GM23338 (cell line): ENCODE data around the gene RPS6KA1. TPM values are rescaled to one million over a fixed set of nuclear protein-coding genes. Genes with fewer than 3 reads are reported as not detected.

Source experiments
- ATAC-seq: fragments of 200-7000 bp; cut with Tn5 transposase; 3 replicates; pipeline ENCODE4 v1.9.1; 2020
- DNase-seq: peaks from one replicate; pipeline ENCODE4 v3.0.0-alpha.2; 2015; ENCODE audit warnings: low spot score
- H2AFZ ChIP-seq: fragments of 200-600 bp; sonication (generic); 2 replicates; pipeline ENCODE4 v1.8.0; 2016; ENCODE audit warnings: antibody characterized with exemption, mild to moderate bottlenecking, moderate library complexity
- H3F3A ChIP-seq: fragments of 200-600 bp; sonication (generic); replicated peaks from 2 replicates; pipeline ENCODE4 v1.8.0; 2017; ENCODE audit warnings: antibody characterized with exemption, mixed run types, low read depth
- H3K27ac ChIP-seq: fragments of 200-600 bp; sonication (generic); 2 replicates; pipeline ENCODE4 v1.6.1; 2016; ENCODE audit warnings: low read depth
- H3K27me3 ChIP-seq: fragments of 200-600 bp; sonication (generic); 2 replicates; pipeline ENCODE4 v1.8.0; 2016; ENCODE audit warnings: mild to moderate bottlenecking, mixed run types, moderate library complexity; ENCODE audit not compliant: insufficient read depth
- H3K36me3 ChIP-seq: fragments of 200-600 bp; sonication (generic); 2 replicates; pipeline ENCODE4 v1.8.0; 2016; ENCODE audit warnings: mild to moderate bottlenecking; ENCODE audit not compliant: insufficient read depth
- H3K4me1 ChIP-seq: fragments of 200-600 bp; sonication (generic); 2 replicates; pipeline ENCODE4 v1.8.0; 2016; ENCODE audit warnings: mild to moderate bottlenecking, moderate library complexity; ENCODE audit not compliant: insufficient read depth
- H3K4me2 ChIP-seq: fragments of 200-600 bp; sonication (generic); 2 replicates; pipeline ENCODE4 v1.7.1; 2017; ENCODE audit warnings: mixed run types
- H3K4me3 ChIP-seq: fragments of 200-600 bp; sonication (generic); 2 replicates; pipeline ENCODE4 v1.6.1; 2016; ENCODE audit warnings: mixed run types
- H3K79me2 ChIP-seq: fragments of 200-600 bp; sonication (generic); replicated peaks from 2 replicates; pipeline ENCODE4 v1.8.0; 2017; ENCODE audit warnings: mild to moderate bottlenecking; ENCODE audit not compliant: insufficient read depth
- H3K9me2 ChIP-seq: fragments of 200-600 bp; sonication (generic); 2 replicates; pipeline ENCODE4 v1.8.0; 2017; ENCODE audit not compliant: insufficient read depth
- H4K20me1 ChIP-seq: fragments of 200-600 bp; sonication (generic); replicated peaks from 2 replicates; pipeline ENCODE4 v1.8.0; 2017; ENCODE audit warnings: mild to moderate bottlenecking; ENCODE audit not compliant: insufficient read depth
- H3K27ac Mint-ChIP-seq: 2 replicates; pipeline ENCODE4 v1.8.0; 2020; ENCODE audit warnings: inconsistent platforms, mild to moderate bottlenecking, moderate library complexity, mixed read lengths
- H3K27me3 Mint-ChIP-seq: 3 replicates; pipeline ENCODE4 v1.8.0; 2022; ENCODE audit warnings: low read depth, mild to moderate bottlenecking, moderate library complexity, mixed read lengths, inconsistent platforms; ENCODE audit not compliant: insufficient read depth, poor library complexity
- H3K36me3 Mint-ChIP-seq: 3 replicates; pipeline ENCODE4 v1.8.0; 2021; ENCODE audit warnings: low read depth, mild to moderate bottlenecking, inconsistent platforms, moderate library complexity, mixed read lengths
- H3K4me1 Mint-ChIP-seq: 3 replicates; pipeline ENCODE4 v1.8.0; 2020; ENCODE audit warnings: mild to moderate bottlenecking, inconsistent platforms, mixed read lengths
- H3K4me3 Mint-ChIP-seq: 3 replicates; pipeline ENCODE4 v1.8.0; 2021; ENCODE audit warnings: moderate library complexity, mild to moderate bottlenecking, inconsistent platforms, mixed read lengths
- H3K9me3 Mint-ChIP-seq: 3 replicates; pipeline ENCODE4 v1.8.0; 2020; ENCODE audit warnings: moderate library complexity, mild to moderate bottlenecking, inconsistent platforms, mixed read lengths
- CREB1 ChIP-seq: fragments of 250-450 bp; sonication (Bioruptor Pico); IDR thresholded peaks from 2 replicates; pipeline ENCODE4 v1.5.0; 2020; ENCODE audit warnings: low read depth, mild to moderate bottlenecking, moderate library complexity
- EZH2 ChIP-seq: fragments of 200-600 bp; sonication (generic); IDR thresholded peaks from one replicate; pipeline ENCODE4 v1.8.0; 2017; ENCODE audit warnings: antibody characterized with exemption, mild to moderate bottlenecking, low read depth; ENCODE audit not compliant: unreplicated experiment
- JUNB ChIP-seq: IDR thresholded peaks from one replicate; pipeline ENCODE4 v1.6.1; 2016; ENCODE audit warnings: antibody characterized with exemption; ENCODE audit not compliant: unreplicated experiment
- NANOG ChIP-seq: IDR thresholded peaks from 2 replicates; pipeline ENCODE4 v1.6.1; 2016; ENCODE audit warnings: antibody characterized with exemption, borderline replicate concordance
- ZNF114 ChIP-seq: fragments of 250-450 bp; sonication (Bioruptor Pico); IDR thresholded peaks from 2 replicates; pipeline ENCODE4 v1.5.0; 2020; ENCODE audit warnings: mild to moderate bottlenecking, moderate library complexity
- ZNF331 ChIP-seq: fragments of 250-450 bp; sonication (Bioruptor Pico); IDR thresholded peaks from 2 replicates; pipeline ENCODE4 v1.5.0; 2020; ENCODE audit warnings: low read depth, mild to moderate bottlenecking, moderate library complexity
- polyA plus RNA-seq: library from polyadenylated mRNA; unstranded; fragments of >200 nt; fragmentation: Nextera tagmentation; extraction: Ambion mirVana; gene quantifications from 2 replicates; pipeline ENCODE4 v1.2.1, GENCODE V29; 2016
- total RNA-seq: library from RNA; depleted of rRNA; stranded (reverse); fragments of >200 nt; shearing (Covaris generic); gene quantifications from 2 replicates; pipeline ENCODE4 v1.2.3, GENCODE V29; 2014
- TF ChIP-seq, protein P1 (sequence below), 2 experiments: fragments of 200-600 bp in 1 of 2; sonication (generic) in 1 of 2; conservative IDR thresholded peaks; 2 replicates each; pipeline versions ENCODE4 v1.5.1 to v1.6.1; 2016 to 2017; ENCODE audit warnings: antibody characterized with exemption in 2 of 2, low read depth in 2 of 2, mild to moderate bottlenecking in 2 of 2, moderate library complexity in 1 of 2
- TF ChIP-seq, protein P2 (sequence below): IDR thresholded peaks from one replicate; pipeline ENCODE4 v1.6.1; 2018; ENCODE audit warnings: antibody characterized with exemption; ENCODE audit not compliant: unreplicated experiment

RPS6KA1 gene
- total and polyA plus RNA-seq, 2 experiments from 2014 or later, result 28.3 to 68.6 TPM

- H2AFZ ChIP-seq, result no peak overlapping the region
- no peaks in the 10 kb centered on the region for H3K27me3 ChIP-seq
- Mint-ChIP-seq H3K27me3 (peaks cover 13% of the 10 kb centered on the region), H3K36me3 (no peaks in the 10 kb centered on the region), H3K4me1 (peaks cover 8% of the 10 kb centered on the region; the same call in 2 of the 3 replicates), H3K4me3 (no peak overlapping the region), H3K27ac (no peak overlapping the region), H3K9me3 (no peaks in the 10 kb centered on the region)
- no peaks in the 10 kb centered on the region for H3K36me3 ChIP-seq
- DNase-seq (no peak), ATAC-seq (no peak)
- peaks cover 10% of the 10 kb centered on the region; the same call in 1 of the 2 replicates for H3F3A ChIP-seq
- 0 out of 2 replicates have a peak, but pooled peaks cover 3% of the 10 kb centered on the region for H3K79me2 ChIP-seq
- no peak overlapping the region for H3K4me2 ChIP-seq
- no peak for TF ChIP-seq ZNF331 (CRISPR knock-in tag)
- no peaks in the 10 kb centered on the region for H4K20me1 ChIP-seq
- H3K9me2 ChIP-seq, result no peaks in the 10 kb centered on the region
- no peak overlapping the region for H3K4me3 ChIP-seq
- peaks cover 10% of the 10 kb centered on the region for H3K4me1 ChIP-seq
- no peak overlapping the region for H3K27ac ChIP-seq
Observed at GRCh38 chr1:26526287-26526686, 3.3 kb upstream of the RPS6KA1 start.

- 0 out of 2 replicates have a peak overlapping the region, but pooled peaks have one; percentile 41 for H3K27ac Mint-ChIP-seq
- no peaks in the 10 kb centered on the region for H3K27me3 ChIP-seq
- peak overlapping the region; percentile 75 for H3K4me3 Mint-ChIP-seq
- peak overlapping the region; percentile 89 for H3K4me2 ChIP-seq
- peaks cover 4% of the 10 kb centered on the region; the same call in 1 of the 2 replicates for H4K20me1 ChIP-seq
- no peak for DNase-seq
- H3K36me3 ChIP-seq, result no peaks in the 10 kb centered on the region
- H3F3A ChIP-seq, result peaks cover 14% of the 10 kb centered on the region; the same call in 1 of the 2 replicates
- H3K36me3 Mint-ChIP-seq, result no peaks in the 10 kb centered on the region
- TF ChIP-seq EZH2 (no peak), CREB1 (CRISPR knock-in tag) (no peak), ZNF331 (CRISPR knock-in tag) (no peak)
- TF ChIP-seq, protein P1, sequence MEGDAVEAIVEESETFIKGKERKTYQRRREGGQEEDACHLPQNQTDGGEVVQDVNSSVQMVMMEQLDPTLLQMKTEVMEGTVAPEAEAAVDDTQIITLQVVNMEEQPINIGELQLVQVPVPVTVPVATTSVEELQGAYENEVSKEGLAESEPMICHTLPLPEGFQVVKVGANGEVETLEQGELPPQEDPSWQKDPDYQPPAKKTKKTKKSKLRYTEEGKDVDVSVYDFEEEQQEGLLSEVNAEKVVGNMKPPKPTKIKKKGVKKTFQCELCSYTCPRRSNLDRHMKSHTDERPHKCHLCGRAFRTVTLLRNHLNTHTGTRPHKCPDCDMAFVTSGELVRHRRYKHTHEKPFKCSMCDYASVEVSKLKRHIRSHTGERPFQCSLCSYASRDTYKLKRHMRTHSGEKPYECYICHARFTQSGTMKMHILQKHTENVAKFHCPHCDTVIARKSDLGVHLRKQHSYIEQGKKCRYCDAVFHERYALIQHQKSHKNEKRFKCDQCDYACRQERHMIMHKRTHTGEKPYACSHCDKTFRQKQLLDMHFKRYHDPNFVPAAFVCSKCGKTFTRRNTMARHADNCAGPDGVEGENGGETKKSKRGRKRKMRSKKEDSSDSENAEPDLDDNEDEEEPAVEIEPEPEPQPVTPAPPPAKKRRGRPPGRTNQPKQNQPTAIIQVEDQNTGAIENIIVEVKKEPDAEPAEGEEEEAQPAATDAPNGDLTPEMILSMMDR (conservative IDR thresholded peaks at IDR 0.05; ENCODE audit: low read depth in 2 of 2), result no peak
- H3K4me1 Mint-ChIP-seq, result peaks cover 18% of the 10 kb centered on the region; the same call in 2 of the 3 replicates
- no peaks in the 10 kb centered on the region for H3K9me2 ChIP-seq
- no peaks in the 10 kb centered on the region for H3K9me3 Mint-ChIP-seq
- H3K27ac ChIP-seq, result 0 out of 2 replicates have a peak overlapping the region, but pooled peaks have one; percentile 55
- peak overlapping the region; percentile 89; the same call in 1 of the 2 replicates for H2AFZ ChIP-seq
- peaks cover 20% of the 10 kb centered on the region for H3K4me1 ChIP-seq
- peaks cover 6% of the 10 kb centered on the region for H3K27me3 Mint-ChIP-seq
- ATAC-seq, result peak; percentile 6
- peaks cover 31% of the 10 kb centered on the region for H3K79me2 ChIP-seq
- H3K4me3 ChIP-seq, result peak overlapping the region; percentile 95
Observed at GRCh38 chr1:26529405-26529654, 231 bp upstream of the RPS6KA1 start.

GRCh38 chr1:26530410-26530894 lies 891 bp downstream of the RPS6KA1 start:
- peaks cover 20% of the 10 kb centered on the region for H3K4me1 ChIP-seq
- peaks cover 18% of the 10 kb centered on the region; the same call in 2 of the 3 replicates for H3K4me1 Mint-ChIP-seq
- H3K27ac Mint-ChIP-seq, result no peak overlapping the region
- no peaks in the 10 kb centered on the region for H3K36me3 ChIP-seq
- peak overlapping the region; percentile 89 for H3K4me3 Mint-ChIP-seq
- H4K20me1 ChIP-seq, result peaks cover 5% of the 10 kb centered on the region
- no peaks in the 10 kb centered on the region for H3K9me3 Mint-ChIP-seq
- DNase-seq (peak; percentile 31), ATAC-seq (peak; percentile 17)
- H3K27me3 ChIP-seq, result no peaks in the 10 kb centered on the region
- peaks cover 37% of the 10 kb centered on the region for H3K79me2 ChIP-seq
- no peak overlapping the region for H2AFZ ChIP-seq
- no peaks in the 10 kb centered on the region for H3K36me3 Mint-ChIP-seq
- H3K4me2 ChIP-seq, result peak overlapping the region; percentile 99
- peak overlapping the region; percentile 95 for H3K4me3 ChIP-seq
- H3K27me3 Mint-ChIP-seq, result peaks cover 6% of the 10 kb centered on the region
- H3K9me2 ChIP-seq, result no peaks in the 10 kb centered on the region
- peaks cover 14% of the 10 kb centered on the region; the same call in 1 of the 2 replicates for H3F3A ChIP-seq
- peak overlapping the region; percentile 88 for H3K27ac ChIP-seq
- TF ChIP-seq, protein P2, sequence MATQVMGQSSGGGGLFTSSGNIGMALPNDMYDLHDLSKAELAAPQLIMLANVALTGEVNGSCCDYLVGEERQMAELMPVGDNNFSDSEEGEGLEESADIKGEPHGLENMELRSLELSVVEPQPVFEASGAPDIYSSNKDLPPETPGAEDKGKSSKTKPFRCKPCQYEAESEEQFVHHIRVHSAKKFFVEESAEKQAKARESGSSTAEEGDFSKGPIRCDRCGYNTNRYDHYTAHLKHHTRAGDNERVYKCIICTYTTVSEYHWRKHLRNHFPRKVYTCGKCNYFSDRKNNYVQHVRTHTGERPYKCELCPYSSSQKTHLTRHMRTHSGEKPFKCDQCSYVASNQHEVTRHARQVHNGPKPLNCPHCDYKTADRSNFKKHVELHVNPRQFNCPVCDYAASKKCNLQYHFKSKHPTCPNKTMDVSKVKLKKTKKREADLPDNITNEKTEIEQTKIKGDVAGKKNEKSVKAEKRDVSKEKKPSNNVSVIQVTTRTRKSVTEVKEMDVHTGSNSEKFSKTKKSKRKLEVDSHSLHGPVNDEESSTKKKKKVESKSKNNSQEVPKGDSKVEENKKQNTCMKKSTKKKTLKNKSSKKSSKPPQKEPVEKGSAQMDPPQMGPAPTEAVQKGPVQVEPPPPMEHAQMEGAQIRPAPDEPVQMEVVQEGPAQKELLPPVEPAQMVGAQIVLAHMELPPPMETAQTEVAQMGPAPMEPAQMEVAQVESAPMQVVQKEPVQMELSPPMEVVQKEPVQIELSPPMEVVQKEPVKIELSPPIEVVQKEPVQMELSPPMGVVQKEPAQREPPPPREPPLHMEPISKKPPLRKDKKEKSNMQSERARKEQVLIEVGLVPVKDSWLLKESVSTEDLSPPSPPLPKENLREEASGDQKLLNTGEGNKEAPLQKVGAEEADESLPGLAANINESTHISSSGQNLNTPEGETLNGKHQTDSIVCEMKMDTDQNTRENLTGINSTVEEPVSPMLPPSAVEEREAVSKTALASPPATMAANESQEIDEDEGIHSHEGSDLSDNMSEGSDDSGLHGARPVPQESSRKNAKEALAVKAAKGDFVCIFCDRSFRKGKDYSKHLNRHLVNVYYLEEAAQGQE, result no peak
- TF ChIP-seq JUNB (no peak), NANOG (no peak), ZNF114 (CRISPR knock-in tag) (no peak)
